GM18526 (cell line): ENCODE measurements around the gene MYO18A.

Experiments
- POLR2A ChIP-seq: IDR thresholded peaks from 3 replicates; pipeline ENCODE4 v1.6.1; 2011; ENCODE audit not compliant: insufficient read length; ENCODE audit errors: extremely low read depth

The MYO18A gene

GRCh38 chr17:29042026-29042678, 138.0 kb downstream of the MYO18A start:
- TF ChIP-seq POLR2A, result no peak

GRCh38 chr17:29041571-29041970, 138.6 kb downstream of the MYO18A start:
- TF ChIP-seq POLR2A, result no peak

- no peak for TF ChIP-seq POLR2A
Observed at GRCh38 chr17:29041091-29041490, 139.1 kb downstream of the MYO18A start.

GRCh38 chr17:29039764-29040598, 140.2 kb downstream of the MYO18A start:
- no peak for TF ChIP-seq POLR2A

GRCh38 chr17:29038085-29038795, 142.0 kb downstream of the MYO18A start:
- TF ChIP-seq POLR2A, result no peak

GRCh38 chr17:29037739-29038084, 142.5 kb downstream of the MYO18A start:
- no peak for TF ChIP-seq POLR2A

- TF ChIP-seq POLR2A, result no peak
Observed at GRCh38 chr17:29036584-29036983, 143.6 kb downstream of the MYO18A start.

GRCh38 chr17:29034510-29034909, 145.7 kb downstream of the MYO18A start:
- no peak for TF ChIP-seq POLR2A

- no peak for TF ChIP-seq POLR2A
Observed at GRCh38 chr17:29032857-29033197, 147.4 kb downstream of the MYO18A start.

- TF ChIP-seq POLR2A, result no peak
Observed at GRCh38 chr17:29032013-29032856, 148.0 kb downstream of the MYO18A start.

- TF ChIP-seq POLR2A, result no peak
Observed at GRCh38 chr17:29031488-29031887, 148.7 kb downstream of the MYO18A start.

- TF ChIP-seq POLR2A, result no peak
Observed at GRCh38 chr17:29024316-29024952, 155.8 kb downstream of the MYO18A start.

- TF ChIP-seq POLR2A, result no peak
Observed at GRCh38 chr17:29022074-29022473, 158.1 kb downstream of the MYO18A start.

GRCh38 chr17:29021226-29021625, 159.0 kb downstream of the MYO18A start:
- no peak for TF ChIP-seq POLR2A
